ENCODE measurements around the gene OSCAR. TPM values are rescaled to one million over a fixed set of nuclear protein-coding genes. Genes with fewer than 3 reads are reported as not detected.
A peak's percentile ranks its signal among the peaks of the same experiment; 100 is the strongest.

Gene OSCAR
- total and polyA plus RNA-seq, 2 of the 13 experiments (the other 11 are each of a cell fraction or from before 2014, with no cell fraction given), result 1.9 TPM; not detected in 1

- TF ChIP-seq MXD4 (CRISPR knock-in tag; IDR thresholded peaks at IDR 0.05), result peak; percentile 70; the same call in 1 of the 2 replicates
These were observed 14.8 kb upstream of the OSCAR start, which contains the start of the genes PRPF31 and TFPT (continued) for GRCh38 chr19:54115109-54116063.

- H4K20me1 ChIP-seq (ENCODE audit: insufficient read depth, low read length), result no peaks in the 10 kb centered on the region
- ChIA-PET POLR2A (interaction anchor here (1.0 to 2.6 kb wide), 7 partner anchors 12 to 248 kb away, joined by 3 to 38 read pairs (median 9); partner anchors contain the start of genes CNOT3, LENG1, MBOAT7 and NDUFA3), CTCF (ENCODE audit: low intra/inter-chr PET ratio, low total read pairs) (no interaction called here)
- H3K27me3 ChIP-seq (ENCODE audit: control insufficient read depth in 1 of 2, insufficient read depth in 2 of 2, low read length in 2 of 2), result no peaks in the 10 kb centered on the region; a peak in 1 of 5 replicates
- WGBS (ENCODE audit: low lambda C conversion rate), result 86% methylated on average over 28 of the region's 28 CpGs
- peak overlapping the region; percentile 86 for H3K9ac ChIP-seq (ENCODE audit: insufficient read depth, low read depth, low read length)
- no TSS peak for BruUV-seq (replicated peaks)
- H3K27ac ChIP-seq (ENCODE audit: extremely low read length, insufficient read depth, low read length), result peak overlapping the region; percentile 88
- DNase-seq (ENCODE audit: low spot score) (no peak), ATAC-seq (no peak), FAIRE-seq (no peak)
- H3K4me1 ChIP-seq (ENCODE audit: insufficient read depth, low read length), result peaks cover 21% of the 10 kb centered on the region
- no peak overlapping the region for H2AFZ ChIP-seq (ENCODE audit: low read length)
- H3K4me3 ChIP-seq (replicated peaks in 1 of 3; ENCODE audit: insufficient read depth in 1 of 3, low read depth in 2 of 3, low read length in 3 of 3), result peak overlapping the region; percentile 77 to 91 (median 82)
- H3K36me3 ChIP-seq (replicated peaks in 1 of 2; ENCODE audit: control insufficient read depth in 1 of 2, insufficient read depth in 2 of 2, low read length in 2 of 2), result peaks cover 8 to 31% of the 10 kb centered on the region in 2 experiments; a peak in 4 of 5 replicates
- H3K9me3 ChIP-seq (ENCODE audit: low read length), result no peaks in the 10 kb centered on the region
- H3K4me2 ChIP-seq (ENCODE audit: low read depth, low read length), result peak overlapping the region; percentile 79
- in situ Hi-C loops (cut with HindIII; ENCODE audit: extremely low pct_ligation_motif_present, low pct_unique_long_range_greater_than_20kb), result no loop called here
- peaks cover 22% of the 10 kb centered on the region for H3K79me2 ChIP-seq (ENCODE audit: insufficient read depth, low read length)
- intact Hi-C loops (cut with micrococcal nuclease; ENCODE audit: unreplicated experiment), result no loop called here
- TF ChIP-seq ZBTB44 (CRISPR knock-in tag; IDR thresholded peaks at IDR 0.05), result no peak
- no peak for TF ChIP-seq BCL3 (CRISPR knock-in tag; IDR thresholded peaks at IDR 0.05)
- TF ChIP-seq KDM4B (CRISPR knock-in tag; IDR thresholded peaks at IDR 0.05), result no peak
- no peak for TF ChIP-seq ZNF18 (CRISPR knock-in tag; IDR thresholded peaks at IDR 0.05; ENCODE audit: insufficient replicate concordance)
- no peak for TF ChIP-seq ZNF513 (CRISPR knock-in tag; conservative IDR thresholded peaks at IDR 0.05)
- TF ChIP-seq HOXA9 (CRISPR knock-in tag; IDR thresholded peaks at IDR 0.05; ENCODE audit: borderline replicate concordance), result no peak
- no peak for TF ChIP-seq ARID2 (CRISPR knock-in tag; IDR thresholded peaks at IDR 0.05; ENCODE audit: borderline replicate concordance)
- no peak for TF ChIP-seq ZNF530 (CRISPR knock-in tag; IDR thresholded peaks at IDR 0.05; ENCODE audit: low read depth)
- TF ChIP-seq HMGA1 (CRISPR knock-in tag; conservative IDR thresholded peaks at IDR 0.05), result no peak
- TF ChIP-seq ZNF451 (CRISPR knock-in tag; IDR thresholded peaks at IDR 0.05), result no peak
These were observed 13.9 kb upstream of the OSCAR start for GRCh38 chr19:54114340-54115108.
